Muscle layer of colon (tissue), 2 donors: Measurements from ENCODE around the gene KTI12.

Experiments used
- H3K27ac ChIP-seq: one replicate; pipeline ENCODE4 v1.7.0; 2013; ENCODE audit warnings: low read depth, mild to moderate bottlenecking, low read length, moderate library complexity
- H3K27me3 ChIP-seq, 2 donors: one replicate each; pipeline ENCODE4 v1.7.0; 2013; ENCODE audit warnings: low read length in 2 of 2, mild to moderate bottlenecking in 2 of 2; ENCODE audit not compliant: insufficient read depth in 2 of 2, control insufficient read depth in 1 of 2
- H3K36me3 ChIP-seq: one replicate; pipeline ENCODE4 v1.7.0; 2013; ENCODE audit warnings: mild to moderate bottlenecking, low read length; ENCODE audit not compliant: insufficient read depth
- H3K4me1 ChIP-seq: one replicate; pipeline ENCODE4 v1.7.0; 2013; ENCODE audit warnings: mild to moderate bottlenecking, low read length; ENCODE audit not compliant: insufficient read depth
- H3K4me3 ChIP-seq, 2 donors: one replicate each; pipeline ENCODE4 v1.7.0; 2013; ENCODE audit warnings: low read length in 2 of 2, low read depth in 1 of 2, mild to moderate bottlenecking in 1 of 2, moderate library complexity in 1 of 2
- H3K9ac ChIP-seq: one replicate; pipeline ENCODE4 v1.7.0; 2013; ENCODE audit warnings: low read length
- H3K9me3 ChIP-seq: one replicate; pipeline ENCODE4 v1.7.0; 2013; ENCODE audit warnings: mild to moderate bottlenecking, low read length
- donor health status: abdominal sarcoma.
- donor health status: Adenocarcinoma of cecum.

Gene KTI12

GRCh38 chr1:52003877-52004276 lies 29.7 kb downstream of the KTI12 start:
- Histone ChIP-seq H3K4me3 (no peak overlapping the region), H3K27ac (no peak overlapping the region), H3K27me3 (no peaks in the 10 kb centered on the region)

GRCh38 chr1:52002038-52002917 lies 31.3 kb downstream of the KTI12 start:
- H3K4me3 ChIP-seq, result no peak overlapping the region
- no peak overlapping the region for H3K9ac ChIP-seq
- H3K27me3 ChIP-seq, result no peaks in the 10 kb centered on the region
- H3K4me1 ChIP-seq, result no peaks in the 10 kb centered on the region
- H3K27ac ChIP-seq, result no peak overlapping the region
- H3K36me3 ChIP-seq, result no peaks in the 10 kb centered on the region
- H3K9me3 ChIP-seq, result no peaks in the 10 kb centered on the region

More at GRCh38 chr1:52003877-52004276, 29.7 kb downstream of the KTI12 start:
- Histone ChIP-seq H3K9ac (no peak overlapping the region), H3K36me3 (no peaks in the 10 kb centered on the region), H3K9me3 (no peaks in the 10 kb centered on the region), H3K4me1 (no peaks in the 10 kb centered on the region)

- Histone ChIP-seq H3K27ac (no peak overlapping the region), H3K4me3 (no peak overlapping the region), H3K9me3 (no peaks in the 10 kb centered on the region), H3K4me1 (no peaks in the 10 kb centered on the region), H3K9ac (no peak overlapping the region), H3K36me3 (no peaks in the 10 kb centered on the region), H3K27me3 (no peaks in the 10 kb centered on the region)
Measured at GRCh38 chr1:51998701-51999100, 34.9 kb downstream of the KTI12 start.

DNA sequence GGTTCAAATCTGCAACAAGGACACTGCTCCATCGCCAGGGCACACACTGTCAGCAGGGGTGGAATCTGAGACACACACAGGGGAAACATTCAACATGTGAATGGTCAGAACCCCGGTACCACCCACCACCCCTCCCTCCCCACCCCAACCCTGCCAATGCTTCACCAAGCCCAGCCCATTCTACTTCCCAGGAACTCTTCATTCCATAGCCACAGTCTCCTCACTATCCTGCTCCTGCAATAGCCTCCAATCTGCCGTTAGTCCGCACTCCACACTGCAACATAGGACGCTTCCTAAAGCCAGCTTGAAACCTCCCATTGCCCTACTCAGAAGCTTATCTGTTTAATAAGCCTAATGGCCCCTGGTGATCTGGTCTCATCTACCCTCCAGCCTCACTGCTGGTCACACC lies 35.6 kb downstream of the KTI12 start:
- no peak overlapping the region for H3K4me3 ChIP-seq
- no peaks in the 10 kb centered on the region for H3K36me3 ChIP-seq
- H3K27me3 ChIP-seq, result no peaks in the 10 kb centered on the region
- no peaks in the 10 kb centered on the region for H3K9me3 ChIP-seq
- H3K27ac ChIP-seq, result no peak overlapping the region
- no peaks in the 10 kb centered on the region for H3K4me1 ChIP-seq
- H3K9ac ChIP-seq, result no peak overlapping the region

- no peak within 1 kb of the TSS for H3K27ac ChIP-seq
- H3K36me3 ChIP-seq, result no peaks in the 10 kb centered on the region
- peak within 1 kb of the TSS in 1 of 2 donors; percentile 29 for H3K4me3 ChIP-seq
- H3K27me3 ChIP-seq, result peaks cover 19 to 24% of the 10 kb centered on the region in 2 donors
- H3K9ac ChIP-seq, result no peak within 1 kb of the TSS
- no peaks in the 10 kb centered on the region for H3K4me1 ChIP-seq
- H3K9me3 ChIP-seq, result no peaks in the 10 kb centered on the region
Measured at GRCh38 chr1:51990478-51990965, 43.1 kb downstream of the KTI12 start, which contains the start of gene RAB3B. TSS of gene RAB3B (minus strand) at chr1:51990700. CDS start at chr1:51977117, 13,583 bp downstream.

GRCh38 chr1:51989582-51990477 lies 43.8 kb downstream of the KTI12 start:
- peak overlapping the region in 1 of 2 donors; percentile 29 for H3K4me3 ChIP-seq
- H3K27me3 ChIP-seq, result peaks cover 19 to 24% of the 10 kb centered on the region in 2 donors
- no peaks in the 10 kb centered on the region for H3K4me1 ChIP-seq
- no peaks in the 10 kb centered on the region for H3K36me3 ChIP-seq
- H3K9ac ChIP-seq, result no peak overlapping the region
- H3K27ac ChIP-seq, result no peak overlapping the region
- no peaks in the 10 kb centered on the region for H3K9me3 ChIP-seq

- Histone ChIP-seq H3K4me1 (no peaks in the 10 kb centered on the region), H3K9me3 (no peaks in the 10 kb centered on the region), H3K4me3 (no peak overlapping the region), H3K27ac (no peak overlapping the region), H3K36me3 (no peaks in the 10 kb centered on the region), H3K27me3 (peaks cover 19 to 24% of the 10 kb centered on the region in 2 donors), H3K9ac (no peak overlapping the region)
Measured at GRCh38 chr1:51988254-51988653, 45.4 kb downstream of the KTI12 start.

DNA sequence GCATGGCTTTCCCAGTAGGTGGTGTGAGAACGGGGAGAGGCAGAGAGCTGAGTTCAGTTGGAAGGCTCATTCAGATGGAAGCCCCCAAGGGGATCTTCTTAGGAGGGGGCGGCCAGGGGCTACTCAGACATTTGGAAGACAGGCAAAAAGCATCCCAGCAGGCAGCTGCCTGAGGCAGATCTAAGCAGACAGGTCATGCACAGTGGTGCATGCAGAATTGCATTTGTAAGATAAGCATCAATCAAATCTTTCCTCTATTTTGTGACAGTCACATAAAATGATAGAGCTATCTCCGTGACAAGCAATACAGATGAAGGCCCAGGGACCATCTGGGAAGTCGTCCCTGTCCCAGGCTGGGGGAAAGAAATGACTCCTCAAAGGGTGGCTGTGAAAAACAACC lies 46.9 kb downstream of the KTI12 start:
- Histone ChIP-seq H3K27ac (no peak overlapping the region), H3K36me3 (no peaks in the 10 kb centered on the region), H3K4me3 (no peak overlapping the region), H3K9ac (no peak overlapping the region), H3K27me3 (peaks cover 13 to 15% of the 10 kb centered on the region in 2 donors), H3K9me3 (no peaks in the 10 kb centered on the region), H3K4me1 (no peaks in the 10 kb centered on the region)

DNA sequence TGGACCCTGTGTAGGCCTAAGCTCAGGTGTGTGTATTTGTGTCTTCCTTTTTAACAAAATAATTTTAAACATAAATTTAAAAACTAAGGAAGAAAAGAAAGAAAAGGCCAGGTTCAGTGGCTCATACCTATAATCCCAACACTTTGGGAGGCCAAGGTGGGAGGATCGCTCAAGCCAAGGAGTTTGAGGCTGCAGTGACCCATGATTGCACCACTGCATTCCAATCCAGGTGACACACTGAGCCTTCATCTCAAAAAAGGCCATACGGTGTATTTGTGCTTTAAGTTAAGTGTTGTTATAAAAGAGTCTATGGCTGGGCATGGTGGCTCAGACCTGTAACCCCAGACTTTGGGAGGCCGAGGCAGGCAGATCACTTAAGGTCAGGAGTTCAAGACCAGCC lies 51.4 kb downstream of the KTI12 start:
- Histone ChIP-seq H3K4me1 (no peaks in the 10 kb centered on the region), H3K9me3 (no peaks in the 10 kb centered on the region), H3K27me3 (no peaks in the 10 kb centered on the region), H3K27ac (no peak overlapping the region), H3K36me3 (no peaks in the 10 kb centered on the region), H3K9ac (no peak overlapping the region), H3K4me3 (no peak overlapping the region)
